GM19324 (cell line): ENCODE measurements around the gene ZNF827.

Experiments
- ATAC-seq: cut with Tn5 transposase; IDR thresholded peaks from one replicate; pipeline ENCODE4 v1.9.1; 2021; ENCODE audit warnings: mild to moderate bottlenecking, moderate library complexity; ENCODE audit not compliant: unreplicated experiment, low FRiP score

The ZNF827 gene

GRCh38 chr4:145805490-145805889, 133.1 kb downstream of the ZNF827 start:
- no peak for ATAC-seq

- ATAC-seq = no peak
Observed at GRCh38 chr4:145804116-145804515, 134.5 kb downstream of the ZNF827 start.

GRCh38 chr4:145799223-145799622, 139.4 kb downstream of the ZNF827 start:
- no peak for ATAC-seq

GRCh38 chr4:145797278-145797677, 141.3 kb downstream of the ZNF827 start:
- ATAC-seq = no peak

GRCh38 chr4:145796346-145796745, 142.3 kb downstream of the ZNF827 start:
- ATAC-seq = no peak

- no peak for ATAC-seq
Observed at GRCh38 chr4:145795521-145795920, 143.1 kb downstream of the ZNF827 start.

GRCh38 chr4:145792429-145792828, 146.2 kb downstream of the ZNF827 start:
- ATAC-seq = no peak

GRCh38 chr4:145791988-145792387, 146.6 kb downstream of the ZNF827 start:
- no peak for ATAC-seq

- ATAC-seq = no peak
Observed at GRCh38 chr4:145788755-145789154, 149.9 kb downstream of the ZNF827 start.

- ATAC-seq = no peak
Observed at GRCh38 chr4:145786830-145787229, 151.8 kb downstream of the ZNF827 start.

- ATAC-seq = no peak
Observed at GRCh38 chr4:145786261-145786660, 152.4 kb downstream of the ZNF827 start.

- ATAC-seq = no peak
Observed at GRCh38 chr4:145785391-145786008, 153.1 kb downstream of the ZNF827 start.

GRCh38 chr4:145784036-145784435, 154.6 kb downstream of the ZNF827 start:
- no peak for ATAC-seq

GRCh38 chr4:145782756-145783155, 155.9 kb downstream of the ZNF827 start:
- ATAC-seq = no peak

GRCh38 chr4:145781351-145781750, 157.3 kb downstream of the ZNF827 start:
- ATAC-seq = no peak

- no peak for ATAC-seq
Observed at GRCh38 chr4:145779319-145779801, 159.3 kb downstream of the ZNF827 start.

GRCh38 chr4:145776208-145776607, 162.4 kb downstream of the ZNF827 start:
- ATAC-seq = no peak

- ATAC-seq = no peak
Observed at GRCh38 chr4:145775406-145775805, 163.2 kb downstream of the ZNF827 start.

GRCh38 chr4:145774473-145774872, 164.2 kb downstream of the ZNF827 start:
- ATAC-seq = no peak

- ATAC-seq = peak; percentile 87
Observed at GRCh38 chr4:145773581-145774234, 164.9 kb downstream of the ZNF827 start.

GRCh38 chr4:145772347-145772746, 166.3 kb downstream of the ZNF827 start:
- no peak for ATAC-seq

GRCh38 chr4:145770124-145770523, 168.5 kb downstream of the ZNF827 start:
- no peak for ATAC-seq
